Measurements from ENCODE around the gene ANKDD1B.

ANKDD1B gene

GRCh38 chr5:75614176-75614575, 2.9 kb downstream of the ANKDD1B start:
- H3K4me3 ChIP-seq (ENCODE audit: low read depth in 1 of 2, low read length in 2 of 2) = no peak overlapping the region
- H3K9ac ChIP-seq (ENCODE audit: low read depth in 1 of 2, low read length in 2 of 2) = no peak overlapping the region
- no peaks in the 10 kb centered on the region for H3K36me3 ChIP-seq (ENCODE audit: control insufficient read depth in 1 of 2, insufficient read depth in 2 of 2, low read length in 2 of 2)
- no peaks in the 10 kb centered on the region for H3K27me3 ChIP-seq (ENCODE audit: control insufficient read depth in 1 of 2, insufficient read depth in 2 of 2, low read length in 2 of 2)
- peaks cover 24 to 26% of the 10 kb centered on the region in 2 donors for H3K4me1 ChIP-seq (ENCODE audit: control insufficient read depth in 1 of 2, insufficient read depth in 2 of 2, low read length in 2 of 2)
- H3K27ac ChIP-seq (ENCODE audit: low read depth, low read length) = no peak overlapping the region
- no peaks in the 10 kb centered on the region for H3K9me3 ChIP-seq (ENCODE audit: control insufficient read depth in 1 of 2, low read length in 2 of 2)

GRCh38 chr5:75616371-75616881, 5.2 kb downstream of the ANKDD1B start:
- no peaks in the 10 kb centered on the region for H3K9me3 ChIP-seq (ENCODE audit: control insufficient read depth in 1 of 2, low read length in 2 of 2)
- H3K27me3 ChIP-seq (ENCODE audit: control insufficient read depth in 1 of 2, insufficient read depth in 2 of 2, low read length in 2 of 2) = no peaks in the 10 kb centered on the region
- H3K4me3 ChIP-seq (ENCODE audit: low read depth in 1 of 2, low read length in 2 of 2) = no peak overlapping the region
- no peak overlapping the region for H3K9ac ChIP-seq (ENCODE audit: low read depth in 1 of 2, low read length in 2 of 2)
- peaks cover 36 to 38% of the 10 kb centered on the region in 2 donors for H3K4me1 ChIP-seq (ENCODE audit: control insufficient read depth in 1 of 2, insufficient read depth in 2 of 2, low read length in 2 of 2)
- no peaks in the 10 kb centered on the region for H3K36me3 ChIP-seq (ENCODE audit: control insufficient read depth in 1 of 2, insufficient read depth in 2 of 2, low read length in 2 of 2)
- no peak overlapping the region for H3K27ac ChIP-seq (ENCODE audit: low read depth, low read length)

- no peak overlapping the region for H3K27ac ChIP-seq (ENCODE audit: low read depth, low read length)
- no peaks in the 10 kb centered on the region for H3K36me3 ChIP-seq (ENCODE audit: control insufficient read depth in 1 of 2, insufficient read depth in 2 of 2, low read length in 2 of 2)
- no peak overlapping the region for H3K9ac ChIP-seq (ENCODE audit: low read depth in 1 of 2, low read length in 2 of 2)
- H3K9me3 ChIP-seq (ENCODE audit: control insufficient read depth in 1 of 2, low read length in 2 of 2) = no peaks in the 10 kb centered on the region
- peaks cover 34 to 41% of the 10 kb centered on the region in 2 donors for H3K4me1 ChIP-seq (ENCODE audit: control insufficient read depth in 1 of 2, insufficient read depth in 2 of 2, low read length in 2 of 2)
- no peaks in the 10 kb centered on the region for H3K27me3 ChIP-seq (ENCODE audit: control insufficient read depth in 1 of 2, insufficient read depth in 2 of 2, low read length in 2 of 2)
- H3K4me3 ChIP-seq (ENCODE audit: low read depth in 1 of 2, low read length in 2 of 2) = no peak overlapping the region
These were observed 5.8 kb downstream of the ANKDD1B start for GRCh38 chr5:75616971-75617621.

- Histone ChIP-seq H3K4me1 (ENCODE audit: control insufficient read depth in 1 of 2, insufficient read depth in 2 of 2, low read length in 2 of 2) (peaks cover 34 to 44% of the 10 kb centered on the region in 2 donors), H3K9me3 (ENCODE audit: control insufficient read depth in 1 of 2, low read length in 2 of 2) (no peaks in the 10 kb centered on the region), H3K9ac (ENCODE audit: low read depth in 1 of 2, low read length in 2 of 2) (no peak overlapping the region), H3K27me3 (ENCODE audit: control insufficient read depth in 1 of 2, insufficient read depth in 2 of 2, low read length in 2 of 2) (no peaks in the 10 kb centered on the region), H3K36me3 (ENCODE audit: control insufficient read depth in 1 of 2, insufficient read depth in 2 of 2, low read length in 2 of 2) (no peaks in the 10 kb centered on the region), H3K27ac (ENCODE audit: low read depth, low read length) (no peak overlapping the region), H3K4me3 (ENCODE audit: low read depth in 1 of 2, low read length in 2 of 2) (no peak overlapping the region)
These were observed 6.6 kb downstream of the ANKDD1B start for GRCh38 chr5:75617736-75618352.

- H3K4me1 ChIP-seq (ENCODE audit: control insufficient read depth in 1 of 2, insufficient read depth in 2 of 2, low read length in 2 of 2) = peaks cover 34 to 53% of the 10 kb centered on the region in 2 donors
These were observed 9.1 kb downstream of the ANKDD1B start for GRCh38 chr5:75620184-75620959.

GRCh38 chr5:75622564-75622963, 11.3 kb downstream of the ANKDD1B start:
- H3K9ac ChIP-seq (ENCODE audit: low read depth in 1 of 2, low read length in 2 of 2) = no peak overlapping the region
- peaks cover 26 to 40% of the 10 kb centered on the region in 2 donors for H3K4me1 ChIP-seq (ENCODE audit: control insufficient read depth in 1 of 2, insufficient read depth in 2 of 2, low read length in 2 of 2)

More at GRCh38 chr5:75620184-75620959, 9.1 kb downstream of the ANKDD1B start:
- H3K36me3 ChIP-seq (ENCODE audit: control insufficient read depth in 1 of 2, insufficient read depth in 2 of 2, low read length in 2 of 2) = no peaks in the 10 kb centered on the region
- H3K4me3 ChIP-seq (ENCODE audit: low read depth in 1 of 2, low read length in 2 of 2) = no peak overlapping the region
- no peak overlapping the region for H3K27ac ChIP-seq (ENCODE audit: low read depth, low read length)
- no peak overlapping the region for H3K9ac ChIP-seq (ENCODE audit: low read depth in 1 of 2, low read length in 2 of 2)
- H3K27me3 ChIP-seq (ENCODE audit: control insufficient read depth in 1 of 2, insufficient read depth in 2 of 2, low read length in 2 of 2) = no peaks in the 10 kb centered on the region
- H3K9me3 ChIP-seq (ENCODE audit: control insufficient read depth in 1 of 2, low read length in 2 of 2) = no peaks in the 10 kb centered on the region

GRCh38 chr5:75623846-75624245, 12.6 kb downstream of the ANKDD1B start:
- H3K9ac ChIP-seq (ENCODE audit: low read depth in 1 of 2, low read length in 2 of 2) = no peak overlapping the region
- H3K27ac ChIP-seq (ENCODE audit: low read depth, low read length) = no peak overlapping the region
- no peaks in the 10 kb centered on the region for H3K9me3 ChIP-seq (ENCODE audit: control insufficient read depth in 1 of 2, low read length in 2 of 2)
- H3K4me1 ChIP-seq (ENCODE audit: control insufficient read depth in 1 of 2, insufficient read depth in 2 of 2, low read length in 2 of 2) = peaks cover 23 to 34% of the 10 kb centered on the region in 2 donors
- no peak overlapping the region for H3K4me3 ChIP-seq (ENCODE audit: low read depth in 1 of 2, low read length in 2 of 2)
- H3K36me3 ChIP-seq (ENCODE audit: control insufficient read depth in 1 of 2, insufficient read depth in 2 of 2, low read length in 2 of 2) = no peaks in the 10 kb centered on the region
- H3K27me3 ChIP-seq (ENCODE audit: control insufficient read depth in 1 of 2, insufficient read depth in 2 of 2, low read length in 2 of 2) = no peaks in the 10 kb centered on the region

More at GRCh38 chr5:75622564-75622963, 11.3 kb downstream of the ANKDD1B start:
- no peak overlapping the region for H3K4me3 ChIP-seq (ENCODE audit: low read depth in 1 of 2, low read length in 2 of 2)
- no peaks in the 10 kb centered on the region for H3K27me3 ChIP-seq (ENCODE audit: control insufficient read depth in 1 of 2, insufficient read depth in 2 of 2, low read length in 2 of 2)
- no peak overlapping the region for H3K27ac ChIP-seq (ENCODE audit: low read depth, low read length)
- H3K9me3 ChIP-seq (ENCODE audit: control insufficient read depth in 1 of 2, low read length in 2 of 2) = no peaks in the 10 kb centered on the region
- H3K36me3 ChIP-seq (ENCODE audit: control insufficient read depth in 1 of 2, insufficient read depth in 2 of 2, low read length in 2 of 2) = no peaks in the 10 kb centered on the region

- H3K9ac ChIP-seq (ENCODE audit: low read depth in 1 of 2, low read length in 2 of 2) = no peak overlapping the region
- H3K36me3 ChIP-seq (ENCODE audit: control insufficient read depth in 1 of 2, insufficient read depth in 2 of 2, low read length in 2 of 2) = no peaks in the 10 kb centered on the region
- no peaks in the 10 kb centered on the region for H3K9me3 ChIP-seq (ENCODE audit: control insufficient read depth in 1 of 2, low read length in 2 of 2)
- no peak overlapping the region for H3K27ac ChIP-seq (ENCODE audit: low read depth, low read length)
- H3K4me3 ChIP-seq (ENCODE audit: low read depth in 1 of 2, low read length in 2 of 2) = no peak overlapping the region
- no peaks in the 10 kb centered on the region for H3K27me3 ChIP-seq (ENCODE audit: control insufficient read depth in 1 of 2, insufficient read depth in 2 of 2, low read length in 2 of 2)
- H3K4me1 ChIP-seq (ENCODE audit: control insufficient read depth in 1 of 2, insufficient read depth in 2 of 2, low read length in 2 of 2) = peaks cover 9 to 18% of the 10 kb centered on the region in 2 donors
These were observed 15.7 kb downstream of the ANKDD1B start for GRCh38 chr5:75626959-75627358.

GRCh38 chr5:75627801-75628200, 16.5 kb downstream of the ANKDD1B start:
- no peaks in the 10 kb centered on the region for H3K36me3 ChIP-seq (ENCODE audit: control insufficient read depth in 1 of 2, insufficient read depth in 2 of 2, low read length in 2 of 2)
- H3K27me3 ChIP-seq (ENCODE audit: control insufficient read depth in 1 of 2, insufficient read depth in 2 of 2, low read length in 2 of 2) = no peaks in the 10 kb centered on the region
- no peak overlapping the region for H3K27ac ChIP-seq (ENCODE audit: low read depth, low read length)
- peaks cover 4 to 14% of the 10 kb centered on the region in 2 donors for H3K4me1 ChIP-seq (ENCODE audit: control insufficient read depth in 1 of 2, insufficient read depth in 2 of 2, low read length in 2 of 2)
- no peak overlapping the region for H3K4me3 ChIP-seq (ENCODE audit: low read depth in 1 of 2, low read length in 2 of 2)
- H3K9ac ChIP-seq (ENCODE audit: low read depth in 1 of 2, low read length in 2 of 2) = no peak overlapping the region
- no peaks in the 10 kb centered on the region for H3K9me3 ChIP-seq (ENCODE audit: control insufficient read depth in 1 of 2, low read length in 2 of 2)

GRCh38 chr5:75630875-75631274, 19.6 kb downstream of the ANKDD1B start:
- Histone ChIP-seq H3K27me3 (ENCODE audit: control insufficient read depth in 1 of 2, insufficient read depth in 2 of 2, low read length in 2 of 2) (no peaks in the 10 kb centered on the region), H3K4me3 (ENCODE audit: low read depth in 1 of 2, low read length in 2 of 2) (no peak overlapping the region), H3K36me3 (ENCODE audit: control insufficient read depth in 1 of 2, insufficient read depth in 2 of 2, low read length in 2 of 2) (no peaks in the 10 kb centered on the region), H3K9ac (ENCODE audit: low read depth in 1 of 2, low read length in 2 of 2) (no peak overlapping the region), H3K4me1 (ENCODE audit: control insufficient read depth in 1 of 2, insufficient read depth in 2 of 2, low read length in 2 of 2) (no peaks in the 10 kb centered on the region), H3K9me3 (ENCODE audit: control insufficient read depth in 1 of 2, low read length in 2 of 2) (no peaks in the 10 kb centered on the region), H3K27ac (ENCODE audit: low read depth, low read length) (no peak overlapping the region)
